Measurements from ENCODE around the gene TSG101.

The TSG101 gene

GRCh38 chr11:18533365-18533764 is 6.6 kb upstream of the TSG101 start:
- Histone ChIP-seq H3K9me3 (no peaks in the 10 kb centered on the region), H3K4me3 (ENCODE audit: low read depth in 1 of 2, low read length in 1 of 2) (no peak overlapping the region), H3K27ac (no peak overlapping the region), H3K4me1 (ENCODE audit: control insufficient read depth in 1 of 2, insufficient read depth in 1 of 2, low read depth in 1 of 2, low read length in 1 of 2) (no peaks in the 10 kb centered on the region), H3K36me3 (peaks cover 50% of the 10 kb centered on the region), H3K27me3 (no peaks in the 10 kb centered on the region)
- no peak for TF ChIP-seq CTCF (IDR thresholded peaks at IDR 0.05)

- peak overlapping the region; percentile 99 for H3K27ac ChIP-seq
- H3K4me3 ChIP-seq (ENCODE audit: low read depth in 1 of 2, low read length in 1 of 2), result peak overlapping the region; percentile 81 to 92
- no peaks in the 10 kb centered on the region for H3K27me3 ChIP-seq
- peaks cover 20% of the 10 kb centered on the region for H3K36me3 ChIP-seq
- TF ChIP-seq CTCF (IDR thresholded peaks at IDR 0.05), result no peak
- no peaks in the 10 kb centered on the region for H3K9me3 ChIP-seq
- peaks cover 17 to 23% of the 10 kb centered on the region in 2 experiments for H3K4me1 ChIP-seq (ENCODE audit: control insufficient read depth in 1 of 2, insufficient read depth in 1 of 2, low read depth in 1 of 2, low read length in 1 of 2)
Measured at GRCh38 chr11:18527512-18527911, 770 bp upstream of the TSG101 start.

DNA sequence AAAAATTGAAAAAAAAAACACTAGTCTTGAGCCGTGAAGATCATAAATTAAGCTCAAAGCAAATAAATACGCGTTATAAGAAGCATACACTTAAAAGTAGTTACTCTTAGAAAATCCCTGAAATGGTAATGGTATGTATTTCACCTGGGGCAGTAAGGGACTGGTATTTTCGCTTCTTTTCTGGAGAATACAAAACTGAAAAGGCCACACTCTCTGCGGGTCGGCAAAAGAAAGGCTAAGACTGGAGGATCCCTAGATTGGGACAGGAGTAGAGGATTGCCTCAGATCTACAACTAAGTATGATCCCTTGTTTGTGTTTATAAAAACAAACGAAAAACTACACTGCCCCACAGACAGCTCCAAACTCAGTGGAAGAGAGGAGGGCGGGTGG is 617 bp downstream of the TSG101 start:
- Histone ChIP-seq H3K4me3 (ENCODE audit: low read depth in 1 of 2, low read length in 1 of 2) (peak overlapping the region; percentile 81 to 92), H3K27me3 (no peaks in the 10 kb centered on the region), H3K36me3 (peaks cover 9% of the 10 kb centered on the region), H3K4me1 (ENCODE audit: control insufficient read depth in 1 of 2, insufficient read depth in 1 of 2, low read depth in 1 of 2, low read length in 1 of 2) (peaks cover 17 to 23% of the 10 kb centered on the region in 2 experiments), H3K27ac (peak overlapping the region; percentile 99), H3K9me3 (no peaks in the 10 kb centered on the region)
- no peak for TF ChIP-seq CTCF (IDR thresholded peaks at IDR 0.05)

- Histone ChIP-seq H3K27ac (peak overlapping the region; percentile 43), H3K27me3 (no peaks in the 10 kb centered on the region), H3K9me3 (no peaks in the 10 kb centered on the region), H3K4me1 (ENCODE audit: control insufficient read depth in 1 of 2, insufficient read depth in 1 of 2, low read depth in 1 of 2, low read length in 1 of 2) (peaks cover 17 to 23% of the 10 kb centered on the region in 2 experiments), H3K36me3 (peaks cover 6% of the 10 kb centered on the region), H3K4me3 (ENCODE audit: low read depth in 1 of 2, low read length in 1 of 2) (no peak overlapping the region)
- no peak for TF ChIP-seq CTCF (IDR thresholded peaks at IDR 0.05)
Measured at GRCh38 chr11:18524248-18524647, 2.5 kb downstream of the TSG101 start.

DNA sequence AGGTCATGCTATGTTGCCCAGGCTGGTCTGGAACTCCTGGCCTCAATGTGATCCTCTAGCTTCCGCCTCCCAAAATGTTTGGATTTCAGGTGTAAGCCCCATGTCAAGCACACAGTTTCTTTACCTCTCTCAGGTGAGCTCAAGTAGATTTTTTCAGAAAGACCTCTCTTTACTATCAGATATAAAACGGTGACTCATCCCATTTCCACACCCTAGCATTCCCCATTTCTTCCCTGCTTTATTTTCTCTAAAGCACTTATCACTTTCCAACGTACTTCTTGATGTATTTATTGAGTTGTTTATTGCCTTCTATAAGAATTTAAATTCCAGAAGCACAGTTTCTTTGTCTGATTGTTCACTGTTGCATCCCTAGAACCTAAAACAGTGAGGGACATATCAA is 3.7 kb downstream of the TSG101 start:
- TF ChIP-seq CTCF (IDR thresholded peaks at IDR 0.05), result no peak
- H3K9me3 ChIP-seq, result no peaks in the 10 kb centered on the region
- H3K27me3 ChIP-seq, result no peaks in the 10 kb centered on the region
- peaks cover 16% of the 10 kb centered on the region for H3K36me3 ChIP-seq
- H3K4me1 ChIP-seq (ENCODE audit: control insufficient read depth in 1 of 2, insufficient read depth in 1 of 2, low read depth in 1 of 2, low read length in 1 of 2), result peaks cover 17 to 23% of the 10 kb centered on the region in 2 experiments
- no peak overlapping the region for H3K4me3 ChIP-seq (ENCODE audit: low read depth in 1 of 2, low read length in 1 of 2)
- no peak overlapping the region for H3K27ac ChIP-seq

- no peaks in the 10 kb centered on the region for H3K27me3 ChIP-seq
- no peak overlapping the region for H3K4me3 ChIP-seq (ENCODE audit: low read depth in 1 of 2, low read length in 1 of 2)
- H3K9me3 ChIP-seq, result no peaks in the 10 kb centered on the region
- H3K27ac ChIP-seq, result no peak overlapping the region
- peaks cover 12 to 17% of the 10 kb centered on the region in 2 experiments for H3K4me1 ChIP-seq (ENCODE audit: control insufficient read depth in 1 of 2, insufficient read depth in 1 of 2, low read depth in 1 of 2, low read length in 1 of 2)
- H3K36me3 ChIP-seq, result peaks cover 23% of the 10 kb centered on the region
- TF ChIP-seq CTCF (IDR thresholded peaks at IDR 0.05), result no peak
Measured at GRCh38 chr11:18522388-18522787, 4.4 kb downstream of the TSG101 start.

Measured in neutrophil (primary cell).